AG09309 (cell line): ENCODE measurements around the gene RND1.
A peak's percentile ranks its signal among the peaks of the same experiment; 100 is the strongest.

Source experiments
- DNase-seq: peaks from one replicate; pipeline ENCODE4 v3.0.0-alpha.2; 2010; ENCODE audit warnings: low read depth
- H3K4me3 ChIP-seq: 2 replicates; pipeline ENCODE4 v1.5.1; 2011; ENCODE audit warnings: mild to moderate bottlenecking, low read depth, low read length, moderate library complexity; ENCODE audit not compliant: control insufficient read depth
- CTCF ChIP-seq: IDR thresholded peaks from 2 replicates; pipeline ENCODE4 v1.5.1; 2011; ENCODE audit warnings: mild to moderate bottlenecking, low read depth, low read length, inconsistent platforms; ENCODE audit not compliant: insufficient read depth, control insufficient read depth; ENCODE audit errors: missing control alignments

The RND1 gene

DNA sequence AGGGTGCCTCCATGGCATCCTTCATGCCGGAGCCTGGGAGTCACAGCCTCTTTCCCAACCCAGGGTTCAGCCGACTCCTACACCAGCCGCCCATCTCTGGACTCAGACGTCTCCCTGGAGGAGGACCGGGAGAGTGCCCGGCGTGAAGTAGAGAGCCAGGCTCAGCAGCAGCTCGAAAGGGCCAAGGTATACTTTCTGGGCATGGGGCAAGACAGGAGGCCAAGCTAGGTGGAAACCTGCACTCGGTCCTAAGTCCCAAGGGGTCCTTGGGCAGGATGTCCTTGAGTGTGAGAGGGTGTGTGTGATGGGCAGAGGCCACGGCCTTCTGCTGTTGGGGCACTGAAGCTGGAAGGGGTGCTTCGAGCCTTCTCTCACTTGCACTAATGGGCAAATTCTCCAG, 42.4 kb downstream of the RND1 start:
- TF ChIP-seq CTCF: no peak
- no peak for DNase-seq
- H3K4me3 ChIP-seq: no peak overlapping the region

DNA sequence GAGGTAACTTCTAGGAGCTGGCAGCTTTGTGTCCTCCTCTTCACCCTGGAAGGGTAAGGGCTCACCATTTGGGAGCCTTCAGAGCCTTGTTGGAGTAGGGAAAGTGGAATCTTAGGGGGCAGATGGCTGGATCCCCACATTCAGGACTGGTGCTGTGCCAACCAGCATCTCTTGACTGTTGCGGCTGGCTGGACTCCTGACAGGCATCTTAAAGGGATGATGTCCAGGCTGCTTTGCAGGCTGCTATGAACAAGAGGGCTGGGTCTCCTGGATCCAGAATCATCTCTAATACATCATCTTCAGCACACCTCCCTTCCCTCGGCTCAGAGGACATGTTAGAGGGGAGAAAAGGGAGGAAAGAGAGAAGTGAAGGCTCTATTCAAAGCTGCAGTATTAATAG, 43.0 kb downstream of the RND1 start:
- no peak for TF ChIP-seq CTCF
- H3K4me3 ChIP-seq: no peak overlapping the region
- DNase-seq: no peak

- no peak for TF ChIP-seq CTCF
- DNase-seq: no peak
- no peak overlapping the region for H3K4me3 ChIP-seq
These were observed 43.5 kb downstream of the RND1 start for GRCh38 chr12:48822139-48822538.

GRCh38 chr12:48819986-48820725, 45.5 kb downstream of the RND1 start:
- no peak overlapping the region for H3K4me3 ChIP-seq
- no peak for DNase-seq
- TF ChIP-seq CTCF: no peak

DNA sequence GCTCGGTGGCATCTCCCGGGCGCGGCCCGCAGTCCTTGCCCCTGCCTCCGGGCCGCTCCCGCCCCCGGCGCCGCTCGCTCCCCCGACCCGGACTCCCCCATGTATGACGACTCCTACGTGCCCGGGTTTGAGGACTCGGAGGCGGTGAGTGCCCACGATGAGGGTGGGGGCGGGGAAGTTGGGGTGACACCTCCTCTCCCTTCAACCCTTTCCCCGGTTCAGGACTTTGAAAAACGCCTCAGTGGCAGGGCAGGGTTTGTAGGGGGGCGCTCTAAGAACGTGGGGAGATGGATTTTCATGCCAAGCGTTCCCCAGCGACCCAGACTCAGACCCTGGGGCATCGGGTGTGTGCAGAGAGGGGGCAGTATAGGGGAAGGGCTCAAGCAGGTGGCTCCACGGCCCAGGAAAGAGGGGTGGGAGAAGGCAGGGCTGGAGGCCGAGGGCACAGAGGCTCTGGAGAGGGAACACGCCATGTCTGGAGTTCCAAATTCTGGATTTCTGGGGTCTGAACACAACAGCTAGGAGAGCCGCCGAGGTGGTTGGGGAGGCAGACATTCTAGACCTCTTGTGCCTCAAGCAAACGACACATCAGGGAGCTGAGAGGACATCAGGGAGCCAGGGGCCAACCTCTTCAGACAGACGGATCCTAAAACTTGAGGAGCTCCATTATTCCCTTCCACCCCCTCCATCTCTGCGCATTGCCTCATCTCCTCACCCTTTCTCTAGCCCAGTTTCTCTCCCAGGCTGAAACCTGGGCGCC, 46.7 kb downstream of the RND1 start:
- TF ChIP-seq CTCF: peak; percentile 17
- peak overlapping the region; percentile 84 for H3K4me3 ChIP-seq
- no peak for DNase-seq

DNA sequence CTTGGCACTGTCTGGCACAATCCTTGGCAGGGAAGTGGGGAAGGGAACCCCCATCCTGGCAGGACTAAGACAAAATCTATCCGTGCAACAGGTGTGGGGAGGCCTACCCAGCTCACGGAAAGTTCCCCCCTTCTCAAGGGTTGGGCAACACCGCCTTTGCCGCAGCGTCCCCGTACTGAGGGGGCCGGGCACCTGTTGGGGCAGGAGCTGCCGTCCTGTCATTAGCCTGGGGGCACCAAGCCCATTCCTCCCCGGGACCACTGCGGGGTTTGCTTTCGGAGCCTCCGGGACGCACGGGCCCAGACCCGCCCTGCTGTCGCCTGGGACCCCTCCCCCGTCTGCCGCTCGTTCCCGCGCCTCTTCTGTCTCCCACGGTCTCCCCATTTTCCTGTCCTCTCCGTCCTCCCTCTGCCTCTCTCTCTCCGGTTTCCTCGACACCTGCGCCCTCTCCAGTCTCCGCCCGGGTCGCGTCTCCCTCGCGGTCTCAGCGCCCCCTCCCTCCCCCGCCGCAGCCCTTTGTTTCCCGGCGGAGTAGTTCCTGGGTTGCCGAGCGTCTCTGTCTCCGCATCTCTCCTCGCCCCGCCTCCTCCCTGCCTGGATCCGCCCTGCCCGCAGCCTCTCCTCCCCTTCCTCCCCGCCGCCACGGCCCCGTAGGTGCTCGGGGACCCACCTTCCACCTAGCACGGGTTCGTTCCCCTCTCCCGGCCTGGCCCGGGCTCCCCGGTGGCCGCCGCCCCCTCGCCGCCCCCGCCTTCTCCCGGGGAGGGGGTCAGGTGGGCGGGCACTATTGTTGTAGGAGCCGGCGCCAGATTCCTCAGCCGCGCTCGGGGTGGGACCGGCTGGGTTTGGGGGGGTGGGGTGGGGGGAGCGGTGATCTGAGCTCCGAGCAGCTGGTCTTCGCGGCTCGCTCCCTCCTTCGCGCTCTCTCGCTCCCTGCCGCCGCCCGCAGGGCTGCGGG, 47.5 kb downstream of the RND1 start, which contains the start of gene CACNB3:
TSS of gene CACNB3 (plus strand) at position 624 of the 958 bp plus-strand sequence. CDS start 434 bp downstream, outside the sequence.
- no peak for TF ChIP-seq CTCF
- DNase-seq: no peak
- H3K4me3 ChIP-seq: peak within 1 kb of the TSS; percentile 84
